ENCODE data around the gene TRMT2A.

TRMT2A gene

GRCh38 chr22:20131859-20132685 is 15.0 kb upstream of the TRMT2A start:
- no peak for DNase-seq

- DNase-seq: no peak
These were observed 14.5 kb upstream of the TRMT2A start, which contains the start of gene ZDHHC8 for GRCh38 chr22:20131597-20131858. ZDHHC8 (plus strand) TSS chr22:20131804; CDS start chr22:20131948, 144 bp downstream.

- peak; percentile 47 for DNase-seq
These were observed 13.9 kb upstream of the TRMT2A start for GRCh38 chr22:20130731-20131596.

DNA sequence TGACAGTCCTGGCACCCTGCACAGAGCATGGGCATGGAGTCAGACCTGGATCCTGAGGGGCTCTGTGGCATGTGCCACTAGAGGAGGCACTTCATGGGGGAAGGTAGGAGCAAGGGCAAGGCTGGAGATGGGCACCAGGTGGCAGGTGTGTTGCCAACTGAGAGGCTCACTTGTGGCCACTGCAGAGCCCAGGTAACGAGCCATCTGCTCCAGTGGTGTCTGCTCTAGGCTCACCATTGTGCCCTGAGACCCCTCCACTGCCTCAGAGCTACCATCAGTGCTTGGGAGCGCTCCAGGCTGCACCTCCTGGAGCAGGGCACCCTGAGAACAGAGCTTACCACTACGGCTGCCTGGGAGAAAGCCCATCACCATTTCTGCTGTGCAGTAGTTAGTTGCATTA is 13.3 kb upstream of the TRMT2A start:
- DNase-seq: no peak

- DNase-seq: no peak
These were observed 12.7 kb upstream of the TRMT2A start for GRCh38 chr22:20129747-20130014.

- no peak for DNase-seq
These were observed 12.1 kb upstream of the TRMT2A start for GRCh38 chr22:20128902-20129746.

- DNase-seq: no peak
These were observed 11.5 kb upstream of the TRMT2A start for GRCh38 chr22:20128619-20128901.

DNA sequence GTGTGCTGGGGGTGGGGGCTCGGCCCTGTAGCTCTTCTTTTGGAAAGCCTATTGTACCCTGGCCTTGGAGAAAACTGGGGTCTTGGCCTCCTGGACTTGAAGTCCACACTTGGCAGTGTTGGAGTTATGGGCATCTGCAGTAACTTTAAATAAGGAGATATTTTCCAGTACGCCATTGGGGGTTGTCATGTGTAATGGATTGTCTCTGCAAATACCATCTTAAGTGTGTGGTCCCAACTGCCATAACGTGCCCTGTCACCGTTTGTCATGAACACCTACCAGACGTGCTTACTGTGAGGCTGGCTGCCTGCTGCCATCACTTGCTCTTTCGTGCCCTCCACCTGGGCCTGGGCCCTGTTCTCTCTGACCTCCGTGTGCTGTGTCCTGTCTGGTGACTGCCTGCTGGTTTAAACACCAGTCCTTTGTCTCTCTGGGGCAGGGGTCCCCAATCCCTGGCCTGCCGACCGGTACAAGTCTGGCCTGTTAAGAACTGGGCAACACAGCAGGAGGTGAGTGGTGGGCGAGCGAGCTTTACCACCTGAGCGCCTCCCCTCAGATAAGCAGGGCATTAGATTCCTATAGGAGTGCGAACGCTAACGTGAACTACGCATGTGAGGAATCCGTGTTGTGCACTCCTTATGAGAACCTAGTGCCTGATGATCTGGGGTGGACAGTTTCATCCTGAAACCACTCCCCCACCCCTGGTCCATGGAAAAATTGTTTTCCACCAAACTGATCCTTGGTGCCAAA is 11.0 kb upstream of the TRMT2A start:
- DNase-seq: no peak

GRCh38 chr22:20127318-20127868 is 10.4 kb upstream of the TRMT2A start:
- no peak for DNase-seq

- DNase-seq: no peak
These were observed 9.4 kb upstream of the TRMT2A start for GRCh38 chr22:20126284-20127029.

- no peak for DNase-seq
These were observed 8.5 kb upstream of the TRMT2A start for GRCh38 chr22:20125201-20126174.

DNA sequence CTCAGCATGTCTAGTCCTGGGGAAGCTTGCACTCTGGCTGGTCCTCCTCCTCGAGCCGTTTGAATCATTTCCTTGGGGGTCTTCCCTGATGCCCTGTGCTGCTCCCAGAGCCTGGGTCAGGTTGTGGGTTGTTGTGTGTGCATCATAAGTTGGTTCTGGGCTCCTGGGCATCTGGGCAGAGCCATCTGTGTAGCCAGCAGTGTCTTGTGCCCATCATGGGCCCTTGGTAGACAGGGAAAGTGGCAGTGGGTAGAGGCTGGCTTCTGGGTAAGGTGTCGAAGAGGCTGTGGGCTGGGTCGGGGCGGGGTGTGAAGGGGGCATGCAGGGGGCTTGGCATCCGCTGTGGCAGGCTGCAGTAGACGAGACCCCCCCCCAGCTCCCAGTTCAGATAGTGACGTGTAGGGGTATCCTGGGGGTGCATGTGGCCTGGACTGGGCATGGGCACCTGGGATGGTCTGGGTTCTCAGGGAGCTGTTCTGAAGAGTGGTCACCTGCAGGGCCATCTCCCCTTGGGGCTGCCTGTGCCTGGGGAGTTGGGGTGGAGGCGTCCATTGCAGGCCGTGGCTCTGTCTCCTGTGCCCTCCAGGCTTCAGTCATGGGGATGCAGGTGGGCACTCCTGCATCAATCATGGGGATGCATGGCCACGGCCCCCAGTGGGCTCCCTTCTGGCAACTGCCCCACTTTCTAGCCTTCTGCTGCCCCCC is 7.2 kb upstream of the TRMT2A start:
- no peak for DNase-seq

DNA sequence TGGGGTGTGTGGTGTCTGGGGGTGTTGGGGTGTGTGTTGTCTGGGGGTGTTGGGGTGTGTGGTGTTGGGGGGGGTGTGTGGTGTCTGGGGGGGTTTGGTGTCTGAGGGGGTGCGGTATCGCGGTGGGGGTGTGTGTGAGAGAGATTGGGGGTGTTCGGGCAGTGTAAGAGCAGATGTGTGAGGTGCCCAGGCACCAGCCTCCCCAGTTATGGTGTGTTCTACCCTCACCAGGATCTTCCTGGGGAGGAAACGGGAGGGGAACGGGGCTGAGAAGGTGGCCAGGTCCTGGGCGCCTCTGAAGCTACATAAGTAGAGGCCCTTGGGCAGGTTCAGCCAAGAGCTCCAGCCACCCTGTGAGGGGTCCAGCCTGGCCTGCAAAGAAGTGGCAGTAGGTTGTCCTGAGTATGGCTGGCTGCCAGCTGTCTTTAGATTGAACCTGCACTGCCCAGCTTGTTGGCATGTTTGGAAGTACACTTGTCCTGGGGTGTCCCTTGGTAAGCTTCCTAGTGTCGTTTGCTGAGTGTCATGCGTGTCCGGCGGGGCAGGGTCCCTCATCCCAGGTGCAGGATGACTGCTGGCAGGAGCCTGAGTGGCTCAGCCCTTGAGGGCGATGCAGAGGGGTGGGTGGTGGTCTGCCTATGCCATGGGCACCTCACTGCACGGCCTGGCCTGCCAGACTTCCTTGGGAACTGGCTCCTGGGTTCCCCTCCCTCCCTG is 6.5 kb upstream of the TRMT2A start:
- no peak for DNase-seq

DNA sequence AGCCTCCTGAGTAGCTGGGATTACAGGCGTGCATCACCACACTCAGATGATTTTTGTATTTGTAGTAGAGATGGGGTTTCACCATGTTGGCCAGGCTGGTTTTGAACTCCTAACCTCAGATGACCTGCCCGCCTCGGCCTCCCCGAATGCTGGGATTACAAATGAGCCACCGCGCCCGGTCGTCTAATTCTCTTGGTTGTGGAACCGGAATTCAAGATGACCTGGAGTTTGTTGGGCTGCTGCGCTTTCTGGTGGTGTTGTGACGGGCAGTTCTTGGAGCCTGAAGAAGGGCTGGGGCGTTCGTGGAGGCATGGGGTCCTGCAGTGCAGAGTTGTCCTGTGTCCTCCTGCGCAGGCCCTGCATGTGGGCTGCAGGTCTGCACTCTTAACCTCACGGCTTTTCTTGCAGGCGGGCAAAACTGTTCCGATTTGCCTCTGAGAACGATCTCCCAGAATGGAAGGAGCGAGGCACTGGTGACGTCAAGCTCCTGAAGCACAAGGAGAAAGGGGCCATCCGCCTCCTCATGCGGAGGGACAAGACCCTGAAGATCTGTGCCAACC is 4.9 kb upstream of the TRMT2A start:
- DNase-seq: no peak

- no peak for DNase-seq
These were observed 1.4 kb upstream of the TRMT2A start for GRCh38 chr22:20118300-20119020.

DNA sequence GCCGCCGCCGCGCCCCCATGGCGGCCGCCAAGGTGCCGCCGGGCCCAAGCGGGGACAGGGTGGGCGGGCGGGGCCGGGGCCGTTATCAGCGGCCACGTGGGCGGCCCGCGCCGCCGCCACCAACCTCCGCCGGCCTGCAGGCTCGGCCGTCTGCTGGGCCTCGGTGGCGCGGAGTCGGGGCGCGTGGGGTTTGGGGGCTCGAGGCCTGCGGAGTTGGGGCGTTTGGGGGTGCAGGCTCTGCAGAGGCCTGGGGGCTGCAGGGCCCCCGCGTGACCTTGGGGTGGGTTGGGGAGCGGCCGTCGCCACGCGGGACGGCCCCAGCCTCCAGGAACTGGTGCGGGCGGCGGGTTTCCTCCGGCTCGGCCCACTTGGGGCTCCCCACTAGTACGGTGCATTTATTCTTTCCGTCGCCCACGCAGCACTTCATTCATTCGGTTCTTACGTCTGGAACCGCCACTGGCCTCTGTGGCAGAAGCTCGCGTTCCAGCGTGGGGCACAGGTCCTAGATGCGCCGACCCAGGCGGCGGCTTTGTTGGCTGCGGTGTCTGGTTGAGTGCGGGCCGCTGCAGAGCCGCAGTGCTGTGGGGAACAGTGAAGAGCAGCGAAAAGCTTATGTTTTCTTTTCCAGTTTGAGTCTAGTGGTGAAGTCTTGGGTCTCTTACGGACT is 740 bp upstream of the TRMT2A start:
- DNase-seq: no peak

GRCh38 chr22:20116376-20116950 is 563 bp downstream of the TRMT2A start:
- DNase-seq: no peak

Data from NCI-H510A (cell line).